H9 (cell line): Measurements from ENCODE around the gene SLC1A7. TPM values are rescaled to one million over a fixed set of nuclear protein-coding genes. Genes with fewer than 3 reads are reported as not detected.

Experiments used
- DNase-seq: peaks from one replicate; pipeline ENCODE4 v3.0.0-alpha.2; 2017
- H2AFZ ChIP-seq: one replicate; pipeline ENCODE4 v1.6.1; 2013; ENCODE audit warnings: mild to moderate bottlenecking, low read length, control low read depth, moderate library complexity
- H2AK5ac ChIP-seq: 2 replicates; pipeline ENCODE4 v1.6.1; 2013; ENCODE audit warnings: low read length, control low read depth, mixed read lengths; ENCODE audit not compliant: insufficient read length
- H2BK120ac ChIP-seq: one replicate; pipeline ENCODE4 v1.6.1; 2013; ENCODE audit warnings: low read depth, mild to moderate bottlenecking, low read length, control low read depth, inconsistent platforms; ENCODE audit not compliant: poor library complexity, severe bottlenecking
- H2BK12ac ChIP-seq: 2 replicates; pipeline ENCODE4 v1.6.1; 2013; ENCODE audit warnings: low read length, control low read depth, mixed read lengths, low read depth; ENCODE audit not compliant: insufficient read length
- H2BK15ac ChIP-seq: 2 replicates; pipeline ENCODE4 v1.6.1; 2013; ENCODE audit warnings: low read depth, low read length, control low read depth
- H2BK20ac ChIP-seq: one replicate; pipeline ENCODE4 v1.6.1; 2013; ENCODE audit warnings: low read depth, mild to moderate bottlenecking, low read length, control low read depth, inconsistent platforms; ENCODE audit not compliant: poor library complexity, severe bottlenecking
- H2BK5ac ChIP-seq: 2 replicates; pipeline ENCODE4 v1.6.1; 2013; ENCODE audit warnings: low read length, control low read depth, mixed read lengths; ENCODE audit not compliant: insufficient read length
- H3K14ac ChIP-seq: 2 replicates; pipeline ENCODE4 v1.6.1; 2013; ENCODE audit warnings: low read length, control low read depth; ENCODE audit not compliant: insufficient read depth
- H3K18ac ChIP-seq: 2 replicates; pipeline ENCODE4 v1.6.1; 2013; ENCODE audit warnings: low read depth, mild to moderate bottlenecking, mixed read lengths, low read length, control low read depth; ENCODE audit not compliant: insufficient read length
- H3K23ac ChIP-seq: 2 replicates; pipeline ENCODE4 v1.6.1; 2013; ENCODE audit warnings: low read length, control low read depth, mixed read lengths, low read depth; ENCODE audit not compliant: insufficient read length
- H3K23me2 ChIP-seq: 2 replicates; pipeline ENCODE4 v1.6.1; 2013; ENCODE audit warnings: low read depth, mild to moderate bottlenecking, mixed read lengths, low read length, control low read depth; ENCODE audit not compliant: insufficient read length, poor library complexity, severe bottlenecking
- H3K27ac ChIP-seq: 2 replicates; pipeline ENCODE4 v1.5.1; 2013; ENCODE audit warnings: low read length, control low read depth, mixed read lengths, low read depth; ENCODE audit not compliant: insufficient read length
- H3K27me3 ChIP-seq: 2 replicates; pipeline ENCODE4 v1.6.1; 2013; ENCODE audit warnings: low read length, control low read depth, inconsistent platforms; ENCODE audit not compliant: insufficient read depth
- H3K4ac ChIP-seq: 2 replicates; pipeline ENCODE4 v1.6.1; 2013; ENCODE audit warnings: low read depth, mild to moderate bottlenecking, control low read depth, inconsistent platforms, low read length, moderate library complexity
- H3K4me1 ChIP-seq: 2 replicates; pipeline ENCODE4 v1.6.1; 2013; ENCODE audit warnings: low read length, control low read depth, inconsistent platforms; ENCODE audit not compliant: insufficient read depth
- H3K4me2 ChIP-seq: 2 replicates; pipeline ENCODE4 v1.6.1; 2013; ENCODE audit warnings: low read length, control low read depth, mixed read lengths; ENCODE audit not compliant: insufficient read length, insufficient read depth
- H3K56ac ChIP-seq: 2 replicates; pipeline ENCODE4 v1.6.1; 2013; ENCODE audit warnings: low read depth, mild to moderate bottlenecking, mixed read lengths, low read length, control low read depth; ENCODE audit not compliant: insufficient read length
- H3K79me1 ChIP-seq: 2 replicates; pipeline ENCODE4 v1.6.1; 2013; ENCODE audit warnings: low read depth, mild to moderate bottlenecking, moderate library complexity, low read length, control low read depth, inconsistent platforms; ENCODE audit not compliant: insufficient read depth, poor library complexity, severe bottlenecking
- H3K79me2 ChIP-seq: 2 replicates; pipeline ENCODE4 v1.6.1; 2013; ENCODE audit warnings: low read length, control low read depth, inconsistent platforms; ENCODE audit not compliant: insufficient read depth
- H3K9ac ChIP-seq: 2 replicates; pipeline ENCODE4 v1.6.1; 2013; ENCODE audit warnings: low read length, control low read depth, mixed read lengths; ENCODE audit not compliant: insufficient read length; ENCODE audit errors: extremely low read depth
- H3K9me3 ChIP-seq: one replicate; pipeline ENCODE4 v1.6.1; 2013; ENCODE audit warnings: low read depth, low read length, inconsistent platforms; ENCODE audit not compliant: control insufficient read depth
- H3T11ph ChIP-seq: one replicate; pipeline ENCODE4 v1.6.1; 2013; ENCODE audit warnings: mild to moderate bottlenecking, low read length, control low read depth, inconsistent platforms
- H4K20me1 ChIP-seq: one replicate; pipeline ENCODE4 v1.6.1; 2013; ENCODE audit not compliant: control insufficient read depth, insufficient read length, insufficient read depth
- H4K5ac ChIP-seq: 2 replicates; pipeline ENCODE4 v1.6.1; 2013; ENCODE audit warnings: low read depth, mild to moderate bottlenecking, mixed read lengths, low read length, control low read depth; ENCODE audit not compliant: insufficient read length
- H4K8ac ChIP-seq: replicated peaks from 2 replicates; pipeline ENCODE4 v1.6.1; 2013; ENCODE audit warnings: low read length, control low read depth, mixed read lengths, low read depth; ENCODE audit not compliant: insufficient read length
- H4K91ac ChIP-seq: 2 replicates; pipeline ENCODE4 v1.6.1; 2013; ENCODE audit warnings: low read depth, mild to moderate bottlenecking, moderate library complexity, mixed read lengths, low read length, control low read depth; ENCODE audit not compliant: insufficient read length
- H3K27ac Mint-ChIP-seq, 3 experiments: 2 replicates in 2 of 3; 3 replicates in 1 of 3; pipeline ENCODE4 v1.8.0; 2020 to 2021; ENCODE audit warnings: mixed read lengths in 3 of 3, mild to moderate bottlenecking in 1 of 3, moderate library complexity in 1 of 3
- H3K27me3 Mint-ChIP-seq: 2 replicates; pipeline ENCODE4 v1.8.0; 2021; ENCODE audit warnings: low read depth, mild to moderate bottlenecking, moderate library complexity, mixed read lengths
- H3K36me3 Mint-ChIP-seq, 3 experiments: 2 replicates in 2 of 3; 3 replicates in 1 of 3; pipeline ENCODE4 v1.8.0; 2020 to 2021; ENCODE audit warnings: low read depth in 3 of 3, mixed read lengths in 3 of 3; ENCODE audit not compliant: insufficient read depth in 1 of 3
- H3K4me1 Mint-ChIP-seq, 2 experiments: 2 replicates each; pipeline ENCODE4 v1.8.0; 2020; ENCODE audit warnings: mixed read lengths in 2 of 2
- H3K4me3 Mint-ChIP-seq, 2 experiments: 2 replicates in 1 of 2; 3 replicates in 1 of 2; pipeline ENCODE4 v1.8.0; 2020 to 2021; ENCODE audit warnings: mild to moderate bottlenecking in 2 of 2, mixed read lengths in 2 of 2, moderate library complexity in 1 of 2
- H3K9me3 Mint-ChIP-seq, 2 experiments: 2 replicates in 1 of 2; 3 replicates in 1 of 2; pipeline ENCODE4 v1.8.0; 2020; ENCODE audit warnings: mild to moderate bottlenecking in 2 of 2, mixed read lengths in 2 of 2, moderate library complexity in 1 of 2
- CTCF ChIP-seq: fragments of 200-600 bp; sonication (generic); conservative IDR thresholded peaks from 3 replicates; pipeline ENCODE4 v1.8.0; 2021; ENCODE audit warnings: antibody characterized with exemption, mild to moderate bottlenecking
- WGBS: extraction: QIAGEN DNeasy Blood & Tissue Kit; methylation state at CpG from one replicate; pipeline ENCODE4 v1.1.7; 2013; ENCODE audit warnings: missing lambda C conversion rate, low lambda C conversion rate, mixed read lengths; ENCODE audit not compliant: insufficient read length; ENCODE audit errors: extremely low coverage; 5-methylcytosine and 5-hydroxymethylcytosine counted together
- total RNA-seq: library from RNA; stranded (reverse); gene quantifications from 2 replicates; pipeline ENCODE4 v1.2.1, GENCODE V29; 2021

SLC1A7 gene
- total RNA-seq, 1 experiment from 2014 or later, result not detected

- Histone ChIP-seq H3K9ac (no peak overlapping the region), H4K8ac (no peak overlapping the region), H3K18ac (no peak overlapping the region), H3K27ac (no peak overlapping the region), H2BK12ac (no peak overlapping the region), H2BK5ac (no peak overlapping the region), H3K14ac (no peak overlapping the region), H3K79me1 (no peaks in the 10 kb centered on the region), H3K27me3 (no peaks in the 10 kb centered on the region), H2AFZ (no peak overlapping the region), H3K4me1 (no peaks in the 10 kb centered on the region; the same call in 1 of the 2 replicates), H3K23ac (no peak overlapping the region), H2BK20ac (no peak overlapping the region), H3K4ac (no peak overlapping the region; the same call in 1 of the 2 replicates), H3K9me3 (no peaks in the 10 kb centered on the region), H3K4me2 (no peak overlapping the region), H2BK120ac (no peak overlapping the region), H4K91ac (no peak overlapping the region), H3K56ac (no peak overlapping the region), H2BK15ac (no peak overlapping the region), H4K5ac (no peak overlapping the region), H4K20me1 (no peaks in the 10 kb centered on the region), H3T11ph (no peak overlapping the region), H3K23me2 (no peaks in the 10 kb centered on the region), H3K79me2 (no peaks in the 10 kb centered on the region), H2AK5ac (no peak overlapping the region)
- Mint-ChIP-seq H3K4me3 (no peak overlapping the region), H3K27me3 (peaks cover 14% of the 10 kb centered on the region), H3K36me3 (no peaks in the 10 kb centered on the region), H3K4me1 (peaks cover 11 to 34% of the 10 kb centered on the region in 2 experiments), H3K27ac (no peak overlapping the region; a peak in 1 of 7 replicates), H3K9me3 (no peaks in the 10 kb centered on the region; a peak in 1 of 5 replicates)
- TF ChIP-seq CTCF, result no peak
- DNase-seq, result no peak
- no CpG with 5 or more reads among the region's 10 CpGs for WGBS
Measured at GRCh38 chr1:53125623-53126360, 16.6 kb downstream of the SLC1A7 start.
